SK-N-MC (cell line): ENCODE data around the gene MRPL42.

ENCODE experiments used
- EZH2 ChIP-seq: fragments of 200-600 bp; sonication (generic); IDR thresholded peaks from one replicate; pipeline ENCODE4 v1.6.1; 2017; ENCODE audit warnings: antibody characterized with exemption
- FOXP2 ChIP-seq: optimal IDR thresholded peaks from 2 replicates; pipeline ENCODE3; 2011; ENCODE audit warnings: mild to moderate bottlenecking, moderate library complexity; ENCODE audit not compliant: insufficient read depth; ENCODE audit errors: extremely low read length, control extremely low read depth
- POLR2AphosphoS5 ChIP-seq: IDR thresholded peaks from 2 replicates; pipeline ENCODE4 v1.6.1; 2012; ENCODE audit warnings: mild to moderate bottlenecking, low read depth, low read length, borderline replicate concordance

DNA sequence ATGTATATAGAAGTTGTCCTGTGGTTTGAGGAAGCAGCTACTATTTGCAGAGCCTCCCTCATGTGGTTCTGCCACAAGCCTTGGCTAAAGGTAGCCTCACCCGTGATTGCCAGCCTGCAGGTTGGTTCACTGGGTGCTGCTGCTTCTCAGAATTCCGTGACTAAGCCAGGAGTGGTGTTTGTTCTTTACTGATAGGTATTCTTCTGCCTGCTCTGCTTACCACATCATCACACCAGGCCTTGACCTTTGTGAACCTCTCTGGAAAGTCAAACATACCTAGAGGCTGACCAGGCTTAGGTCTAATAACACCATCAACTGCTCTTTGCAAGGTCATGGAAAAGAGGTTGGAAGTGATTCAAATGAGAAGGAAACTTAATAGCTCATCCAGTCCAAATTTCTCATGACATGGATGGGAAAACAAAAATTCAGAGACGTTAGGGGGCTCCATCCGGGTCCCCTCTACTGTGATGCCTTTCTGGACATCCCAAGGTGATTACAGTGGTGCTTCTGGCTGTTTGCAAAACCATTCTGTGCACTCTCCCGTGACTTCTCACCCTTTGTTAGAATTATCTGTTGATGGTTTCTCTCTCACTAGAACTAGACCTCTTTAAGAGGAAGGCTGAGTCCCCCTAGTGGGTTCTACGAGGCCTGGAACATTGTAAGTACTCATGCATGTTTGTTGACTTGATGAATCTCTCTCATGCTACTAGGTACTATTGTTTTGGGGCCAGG, 96.7 kb downstream of the MRPL42 start:
- TF ChIP-seq POLR2AphosphoS5 (no peak), EZH2 (no peak), FOXP2 (no peak)
